GM08714 (cell line): Measurements from ENCODE around the gene TIRAP.
A peak's percentile ranks its signal among the peaks of the same experiment; 100 is the strongest.

Experiments
- H3K4me3 ChIP-seq: fragments of 200-500 bp; sonication (Bioruptor generic); 2 replicates; pipeline ENCODE4 v1.5.1; 2014; ENCODE audit warnings: mild to moderate bottlenecking, low read length, inconsistent platforms
- ZNF274 ChIP-seq: IDR thresholded peaks from 2 replicates; pipeline ENCODE4 v1.6.1; 2012; ENCODE audit warnings: mild to moderate bottlenecking, low read depth, low read length

TIRAP gene

DNA sequence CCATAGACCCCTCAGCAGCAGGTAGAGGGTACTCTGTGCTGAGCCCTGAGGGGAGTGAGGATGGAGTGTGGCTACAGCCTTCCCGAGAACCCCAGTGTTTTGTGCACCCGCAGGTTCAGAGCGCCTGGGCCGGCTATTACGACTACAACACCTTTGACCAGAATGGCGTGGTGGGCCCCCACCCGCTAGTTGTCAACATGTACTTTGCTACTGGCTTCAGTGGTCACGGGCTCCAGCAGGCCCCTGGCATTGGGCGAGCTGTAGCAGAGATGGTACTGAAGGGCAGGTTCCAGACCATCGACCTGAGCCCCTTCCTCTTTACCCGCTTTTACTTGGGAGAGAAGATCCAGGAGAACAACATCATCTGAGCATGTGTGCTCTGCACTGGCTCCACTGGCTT is 5.6 kb upstream of the TIRAP start:
- TF ChIP-seq ZNF274: no peak
- no peak overlapping the region for H3K4me3 ChIP-seq

DNA sequence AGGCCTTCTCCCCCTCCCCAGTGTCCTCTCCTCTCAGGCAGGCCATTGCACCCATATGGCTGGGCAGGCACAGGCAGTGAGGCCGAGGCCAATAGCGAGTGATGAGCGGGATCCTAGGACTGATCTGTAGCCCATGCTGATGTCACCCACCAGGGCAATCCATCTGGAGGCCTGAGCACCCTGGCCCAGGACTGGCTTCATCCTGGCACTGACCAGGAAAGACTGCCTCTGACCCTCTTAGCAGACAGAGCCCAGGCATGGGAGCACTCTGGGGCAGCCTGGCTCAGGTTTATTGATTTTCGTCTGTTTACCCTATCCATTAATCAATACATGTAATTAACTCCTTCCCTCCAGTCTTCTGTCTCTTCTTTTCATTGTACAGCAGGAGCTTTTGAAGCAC is 5.1 kb upstream of the TIRAP start:
- TF ChIP-seq ZNF274: no peak

DNA sequence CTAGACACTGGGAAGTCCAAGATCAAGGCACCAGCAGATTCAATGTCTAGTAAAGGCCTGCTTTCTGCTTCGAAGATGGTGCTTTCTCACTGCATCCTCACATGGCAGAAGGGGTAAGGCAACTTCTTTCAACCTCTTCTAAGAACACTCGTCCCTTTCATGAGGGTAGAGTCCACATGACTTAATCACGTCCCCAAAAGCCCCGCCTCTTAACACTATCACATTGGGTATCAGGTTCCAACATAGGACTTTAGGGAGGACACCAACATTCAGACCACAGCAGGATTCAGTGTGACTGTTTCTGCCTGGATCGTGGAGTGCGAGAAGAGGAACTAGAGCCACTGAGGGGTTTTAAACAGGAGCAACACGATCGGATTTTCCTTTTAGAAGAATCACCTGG is 3.7 kb upstream of the TIRAP start:
- no peak for TF ChIP-seq ZNF274
- H3K4me3 ChIP-seq: no peak overlapping the region

More for the DNA sequence above, 5.1 kb upstream of the TIRAP start:
- H3K4me3 ChIP-seq: no peak overlapping the region

DNA sequence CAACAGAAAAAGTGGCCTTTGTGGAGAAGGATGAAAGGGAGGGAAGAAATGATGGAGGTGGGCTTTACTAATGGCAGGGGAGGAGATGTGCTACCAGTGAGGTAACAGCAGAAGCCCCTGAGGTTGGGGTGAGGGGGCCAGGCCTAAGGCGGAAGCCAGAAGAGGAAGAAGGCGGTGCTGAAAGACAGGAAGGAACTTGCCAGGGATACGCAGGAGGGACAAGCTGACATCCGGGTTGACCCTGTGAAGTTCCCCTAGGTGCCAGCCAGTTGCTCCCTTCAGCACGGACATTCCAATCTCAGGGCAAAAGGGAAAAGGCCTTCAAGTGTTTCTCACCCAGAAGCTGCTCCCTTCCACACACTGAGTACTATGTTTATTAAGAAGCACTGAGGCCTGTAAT is 2.3 kb upstream of the TIRAP start:
- H3K4me3 ChIP-seq: no peak overlapping the region
- TF ChIP-seq ZNF274: no peak

DNA sequence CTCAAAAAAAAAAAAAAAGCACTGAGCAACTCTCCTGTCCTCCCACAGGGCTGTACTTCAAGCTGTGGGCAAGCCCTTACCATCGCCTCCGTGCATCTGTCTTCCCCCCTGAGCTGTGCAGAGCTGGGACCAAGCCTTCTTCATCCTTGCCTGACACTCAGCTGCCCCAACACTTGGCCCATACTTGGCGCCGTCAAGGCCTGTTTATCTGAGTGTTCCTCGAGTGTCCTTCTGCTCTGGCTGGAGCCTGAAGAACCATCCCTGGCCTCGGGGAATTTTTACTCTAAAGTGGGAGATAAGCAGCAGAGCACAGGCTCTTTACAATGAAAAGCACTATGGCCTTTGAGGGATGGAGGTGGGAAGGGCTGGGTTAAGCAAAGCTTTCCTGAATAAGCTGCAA is 1.6 kb upstream of the TIRAP start:
- no peak for TF ChIP-seq ZNF274

DNA sequence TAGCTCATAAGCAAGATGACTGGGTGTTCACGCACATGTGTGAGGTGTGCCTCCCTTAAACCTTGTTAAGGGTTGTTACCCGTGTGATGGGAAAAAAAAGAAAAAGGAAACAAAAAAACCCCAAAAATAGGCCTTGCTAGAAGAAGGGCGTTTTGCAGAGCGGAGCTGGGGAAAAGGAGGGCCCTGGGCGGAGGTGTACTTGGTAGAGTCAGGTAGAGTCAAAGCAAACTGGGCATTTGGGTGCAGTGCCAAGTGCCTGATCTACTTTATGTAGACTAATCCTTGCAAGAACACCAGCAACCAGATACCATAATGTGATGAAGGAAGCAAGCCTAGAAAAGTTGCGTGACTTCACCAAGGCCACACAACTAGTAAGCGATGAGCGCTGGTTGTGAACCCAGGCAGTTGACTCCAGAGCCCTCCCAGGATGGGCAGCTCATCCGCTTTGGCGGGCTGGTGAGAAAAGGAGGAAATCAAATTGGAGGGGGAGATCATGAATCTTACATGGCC is 1.2 kb upstream of the TIRAP start:
- H3K4me3 ChIP-seq: no peak overlapping the region
- TF ChIP-seq ZNF274: no peak

More for the DNA sequence above, 1.6 kb upstream of the TIRAP start:
- no peak overlapping the region for H3K4me3 ChIP-seq

DNA sequence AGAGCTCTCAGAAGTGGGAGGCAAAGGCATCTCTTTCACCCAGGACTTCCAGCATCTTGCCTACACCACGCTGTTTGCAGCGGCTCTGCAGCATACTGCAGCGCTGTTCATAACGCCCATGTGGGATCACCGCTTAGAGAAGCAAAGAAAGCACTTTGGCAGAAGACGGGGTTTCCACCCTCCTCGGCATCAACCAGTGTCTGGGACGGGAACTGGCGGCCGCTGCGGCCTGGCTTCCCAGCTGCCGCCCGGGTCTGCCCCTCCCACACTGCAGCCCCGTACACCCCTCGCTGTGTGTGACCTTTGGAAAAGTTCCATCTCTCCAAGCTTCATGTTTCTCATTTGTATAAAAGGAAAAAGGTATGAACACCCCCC is 545 bp upstream of the TIRAP start:
- H3K4me3 ChIP-seq: peak overlapping the region; percentile 81; the same call in 1 of the 2 replicates
- TF ChIP-seq ZNF274: no peak

DNA sequence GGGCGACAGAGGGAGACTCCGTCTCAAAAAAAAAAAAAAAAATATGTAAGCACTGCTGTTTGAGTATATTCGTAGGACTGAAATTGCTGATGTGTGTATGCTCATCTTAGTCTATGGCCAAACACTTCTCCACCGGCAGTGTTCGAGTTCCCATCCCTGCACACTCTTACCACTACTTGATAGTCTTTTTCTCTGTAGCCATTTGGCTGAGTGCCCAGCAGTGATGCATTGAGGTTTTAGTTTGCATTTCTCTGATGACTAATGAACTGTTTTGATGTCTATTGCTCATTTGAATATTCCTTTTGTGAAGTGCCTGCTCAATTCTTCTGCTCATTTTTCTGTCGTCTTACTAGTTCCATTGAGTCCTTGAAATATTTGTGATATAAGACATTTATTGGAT is 1.9 kb downstream of the TIRAP start:
- no peak for TF ChIP-seq ZNF274
- H3K4me3 ChIP-seq: no peak overlapping the region; the same call in 1 of the 2 replicates

DNA sequence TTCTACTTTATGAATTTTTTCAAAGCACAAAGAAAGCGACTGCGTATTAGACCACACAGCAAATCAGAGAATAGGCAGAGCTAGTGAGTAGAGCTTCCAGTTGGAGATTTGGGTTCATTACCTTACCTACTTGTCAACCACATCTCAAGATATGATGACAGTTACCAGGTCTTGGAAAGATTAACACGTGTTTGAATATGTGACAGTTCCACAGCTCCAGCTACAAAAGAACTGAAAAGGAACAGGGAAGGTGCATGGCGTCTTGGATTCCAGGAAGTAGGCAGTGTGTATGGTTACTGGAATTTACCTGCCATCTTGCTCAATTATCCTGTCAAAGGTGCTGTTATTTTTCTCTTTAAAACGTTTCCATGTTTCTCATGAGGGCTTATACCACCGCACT is 5.3 kb downstream of the TIRAP start:
- no peak for TF ChIP-seq ZNF274
- no peak overlapping the region for H3K4me3 ChIP-seq

DNA sequence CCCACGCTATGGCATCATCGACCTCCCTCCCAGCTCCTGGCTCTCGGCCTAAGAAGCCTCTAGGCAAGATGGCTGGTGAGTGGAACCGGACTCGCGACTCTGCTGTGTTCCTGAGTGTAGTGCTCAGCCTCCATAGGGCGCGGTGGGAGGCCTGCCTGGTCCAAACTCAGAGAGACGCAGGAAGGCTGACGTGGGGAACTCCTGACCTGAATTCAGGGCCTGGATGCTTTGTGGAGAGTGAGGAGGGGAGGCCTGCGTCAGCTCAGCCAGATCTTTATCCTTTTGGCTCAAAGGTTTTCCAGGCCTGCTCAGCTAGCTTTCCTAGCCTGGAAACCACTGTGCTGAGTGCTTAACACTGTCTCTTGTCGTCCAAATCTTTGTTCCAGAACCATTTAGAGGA is 8.0 kb downstream of the TIRAP start:
- TF ChIP-seq ZNF274: no peak
- no peak overlapping the region for H3K4me3 ChIP-seq

DNA sequence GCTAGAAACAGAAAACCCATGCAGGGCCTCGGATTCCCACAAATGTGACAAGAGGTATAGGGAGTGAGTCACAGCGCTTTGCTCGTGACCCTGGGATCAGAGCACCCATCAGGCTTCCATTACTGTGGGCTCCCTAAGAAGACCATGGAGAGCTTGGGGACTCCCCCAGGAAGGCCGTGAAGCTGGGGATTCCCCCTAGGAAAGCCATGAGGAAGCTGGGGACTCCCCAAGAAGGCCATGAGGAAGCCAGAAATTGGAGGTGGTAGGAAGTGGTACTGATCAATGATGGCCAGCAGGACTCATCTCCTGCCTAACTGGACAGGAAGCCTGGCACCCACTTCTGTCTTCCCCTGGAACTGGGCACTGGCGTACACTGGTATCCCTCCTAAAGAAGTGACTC is 10.8 kb downstream of the TIRAP start:
- TF ChIP-seq ZNF274: no peak
- H3K4me3 ChIP-seq: no peak overlapping the region

DNA sequence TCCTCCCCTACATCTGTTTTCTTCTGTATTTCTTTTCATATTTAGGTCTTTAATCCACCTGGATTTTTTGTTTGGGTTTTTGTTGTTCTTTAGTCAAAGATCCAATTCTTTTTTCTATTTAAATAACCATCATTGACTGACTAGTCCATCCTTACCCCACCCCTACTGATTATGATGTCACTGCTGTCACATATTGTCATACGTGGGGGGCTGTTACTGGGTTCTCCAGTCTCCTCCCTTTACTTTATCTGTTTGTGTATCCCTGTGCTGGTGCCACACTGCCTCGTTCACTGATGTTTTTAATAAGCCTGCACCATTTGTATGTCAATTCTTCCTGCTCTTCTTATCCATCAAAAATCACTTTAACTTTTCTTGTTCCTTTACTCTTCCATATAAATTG is 14.1 kb downstream of the TIRAP start:
- no peak for TF ChIP-seq ZNF274
- H3K4me3 ChIP-seq: no peak overlapping the region

DNA sequence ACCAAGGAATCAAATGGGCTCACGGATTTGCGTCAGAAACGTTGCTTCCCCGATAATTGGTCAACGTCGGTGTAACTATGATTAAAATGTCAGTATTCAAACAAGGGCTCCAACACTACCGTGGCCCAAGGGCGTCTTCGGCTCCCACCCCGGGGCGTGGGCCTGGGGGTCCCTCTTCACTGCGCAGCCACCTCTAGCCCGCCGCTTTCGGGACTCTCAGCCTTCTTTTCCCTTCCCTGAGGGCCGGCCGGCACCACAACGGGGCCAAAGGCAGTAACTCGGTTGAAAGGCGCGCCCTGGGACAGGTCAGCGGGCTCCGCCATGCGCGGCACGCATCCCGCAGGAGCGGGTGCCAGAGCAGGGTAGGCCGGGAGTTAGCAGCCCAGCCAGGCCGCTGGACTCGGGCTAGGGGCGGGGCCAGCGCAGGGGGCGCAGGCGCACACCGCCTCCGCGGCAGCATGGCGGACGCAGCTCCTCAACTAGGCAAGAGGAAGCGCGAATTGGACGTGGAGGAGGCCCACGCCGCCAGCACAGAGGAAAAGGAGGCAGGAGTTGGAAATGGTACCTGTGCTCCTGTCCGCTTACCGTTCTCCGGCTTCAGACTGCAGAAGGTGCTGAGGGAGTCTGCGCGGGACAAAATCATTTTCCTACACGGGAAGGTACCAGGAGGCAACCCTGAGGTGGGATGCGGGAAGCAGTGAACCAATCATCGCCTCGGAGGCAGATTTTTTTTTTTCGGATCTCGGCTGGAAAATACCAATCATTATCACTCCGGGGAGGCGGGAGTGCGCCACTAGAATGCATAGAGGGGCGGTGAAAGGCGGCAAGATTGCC is 20.9 kb downstream of the TIRAP start, which contains the start of gene DCPS:
TSS of gene DCPS (plus strand) at position 438 of the 834 bp plus-strand sequence. CDS start at position 459, 21 bp downstream.
- H3K4me3 ChIP-seq: peak within 1 kb of the TSS; percentile 92
- TF ChIP-seq ZNF274: no peak

DNA sequence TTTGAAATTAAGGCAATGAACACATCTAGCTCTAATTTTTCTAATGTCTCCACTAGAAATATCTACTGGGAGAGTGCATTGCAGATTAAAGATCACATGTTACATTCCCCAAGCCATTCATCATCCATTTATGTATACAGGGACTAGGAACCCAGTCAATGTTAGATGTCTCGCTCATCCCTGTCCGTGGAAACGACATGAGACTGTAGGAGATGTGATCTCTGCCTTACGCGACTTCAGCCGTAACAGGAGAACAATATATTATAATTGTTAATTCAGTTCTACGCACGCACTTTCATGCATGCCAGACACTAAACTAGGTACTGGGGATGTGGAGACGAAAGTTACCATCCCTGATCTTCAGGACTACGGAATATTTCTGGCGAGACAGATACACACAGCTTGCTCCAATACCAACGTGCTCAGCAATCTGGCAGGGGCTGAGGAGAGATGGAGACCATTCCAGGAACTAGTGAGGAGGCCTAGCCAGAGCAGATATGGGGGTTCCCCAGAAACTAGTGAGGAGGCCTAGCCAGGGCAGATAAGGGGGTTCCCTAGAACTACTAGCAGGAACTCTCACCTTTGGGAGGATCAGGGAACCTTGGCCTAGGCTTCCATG is 21.7 kb downstream of the TIRAP start:
- no peak for TF ChIP-seq ZNF274
- H3K4me3 ChIP-seq: peak overlapping the region; percentile 92

DNA sequence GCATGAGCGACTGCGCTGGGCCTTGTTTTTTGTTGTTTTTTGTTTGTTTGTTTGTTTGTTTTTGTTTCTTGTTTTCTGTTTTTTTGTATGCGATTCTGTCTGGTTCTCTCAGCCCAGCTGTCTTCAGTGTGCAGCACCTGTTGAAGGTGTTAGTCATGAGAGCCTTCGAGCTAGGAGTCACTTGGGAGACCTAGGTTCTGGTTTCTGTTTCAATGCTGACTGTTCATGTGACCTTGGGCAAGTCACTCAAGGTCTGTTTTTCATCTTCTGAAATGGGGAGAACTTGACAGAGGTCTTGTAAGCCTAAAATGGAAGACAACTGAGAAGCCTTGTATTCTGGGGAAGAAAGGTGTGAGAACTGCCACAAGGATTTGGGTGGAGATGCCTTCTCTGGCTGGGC is 22.8 kb downstream of the TIRAP start:
- TF ChIP-seq ZNF274: no peak
- peak overlapping the region; percentile 1; the same call in 1 of the 2 replicates for H3K4me3 ChIP-seq
